WTC11 (cell line): ENCODE data around the gene NPY. TPM values are rescaled to one million over a fixed set of nuclear protein-coding genes. Genes with fewer than 3 reads are reported as not detected.

Source experiments
- ATAC-seq: fragments of 200-7000 bp; cut with Tn5 transposase; 2 replicates; pipeline ENCODE4 v1.10.0; 2021; ENCODE audit warnings: mild to moderate bottlenecking, moderate library complexity
- CTCF ChIA-PET: fragments of 300-600 bp; sonication (Branson Sonifier 250); formaldehyde crosslinking; loops from one replicate; lab custom pipeline; 2021; ENCODE audit warnings: antibody characterized with exemption; lab: Charles Lee
- POLR2A ChIA-PET: fragments of 350-600 bp; sonication (Branson Sonifier 250); formaldehyde crosslinking; loops from one replicate; lab custom pipeline; 2021; ENCODE audit warnings: antibody characterized with exemption; lab: Charles Lee
- DNase-seq: peaks from one replicate; pipeline ENCODE4 v3.0.0; 2021; ENCODE audit warnings: low spot score
- H3K27ac Mint-ChIP-seq: 2 replicates; pipeline ENCODE4 v1.8.0; 2021; ENCODE audit warnings: mixed read lengths
- H3K27me3 Mint-ChIP-seq: 2 replicates; pipeline ENCODE4 v1.8.0; 2021; ENCODE audit warnings: low read depth, mild to moderate bottlenecking, moderate library complexity, mixed read lengths
- H3K36me3 Mint-ChIP-seq: 2 replicates; pipeline ENCODE4 v1.8.0; 2021; ENCODE audit warnings: mixed read lengths
- H3K4me1 Mint-ChIP-seq: 2 replicates; pipeline ENCODE4 v1.8.0; 2022; ENCODE audit warnings: mixed read lengths
- H3K4me3 Mint-ChIP-seq: 2 replicates; pipeline ENCODE4 v1.8.0; 2021; ENCODE audit warnings: mild to moderate bottlenecking, moderate library complexity, mixed read lengths
- H3K9me3 Mint-ChIP-seq: 2 replicates; pipeline ENCODE4 v1.8.0; 2021; ENCODE audit warnings: mixed read lengths
- ATF6 ChIP-seq: sonication (generic); formaldehyde crosslinking; IDR thresholded peaks from 2 replicates; pipeline ENCODE4 v1.8.1; 2023; ENCODE audit warnings: mild to moderate bottlenecking, missing genetic modification reagents
- ELF4 ChIP-seq: sonication (generic); formaldehyde crosslinking; IDR thresholded peaks from 2 replicates; pipeline ENCODE4 v1.8.1; 2022; ENCODE audit warnings: low read depth, mild to moderate bottlenecking, moderate library complexity, missing genetic modification reagents
- ETV6 ChIP-seq: sonication (generic); formaldehyde crosslinking; IDR thresholded peaks from 2 replicates; pipeline ENCODE4 v1.8.1; 2022; ENCODE audit warnings: mild to moderate bottlenecking, missing genetic modification reagents
- FOXP1 ChIP-seq: sonication (generic); formaldehyde crosslinking; IDR thresholded peaks from 2 replicates; pipeline ENCODE4 v1.8.0; 2022; ENCODE audit warnings: missing genetic modification reagents, mild to moderate bottlenecking, moderate library complexity, borderline replicate concordance
- GABPB1 ChIP-seq: sonication (generic); formaldehyde crosslinking; IDR thresholded peaks from 2 replicates; pipeline ENCODE4 v1.8.1; 2023; ENCODE audit warnings: mild to moderate bottlenecking, missing genetic modification reagents
- JAZF1 ChIP-seq: fragments of 250-450 bp; sonication (Bioruptor Pico); IDR thresholded peaks from 2 replicates; pipeline ENCODE4 v1.9.0; 2021; ENCODE audit warnings: moderate library complexity, mild to moderate bottlenecking, inconsistent platforms
- NR3C1 ChIP-seq: sonication (generic); formaldehyde crosslinking; conservative IDR thresholded peaks from 2 replicates; pipeline ENCODE4 v1.8.1; 2023; ENCODE audit warnings: low read depth, mild to moderate bottlenecking, missing genetic modification reagents
- SMAD3 ChIP-seq: sonication (generic); formaldehyde crosslinking; IDR thresholded peaks from 2 replicates; pipeline ENCODE4 v1.8.0; 2022; ENCODE audit warnings: missing genetic modification reagents, mild to moderate bottlenecking, borderline replicate concordance
- SP1 ChIP-seq: sonication (generic); formaldehyde crosslinking; conservative IDR thresholded peaks from 2 replicates; pipeline ENCODE4 v1.8.1; 2022; ENCODE audit warnings: missing genetic modification reagents
- ZBTB21 ChIP-seq: sonication (generic); formaldehyde crosslinking; IDR thresholded peaks from 2 replicates; pipeline ENCODE4 v1.8.1; 2023; ENCODE audit warnings: mild to moderate bottlenecking, missing genetic modification reagents, borderline replicate concordance
- ZBTB43 ChIP-seq: sonication (generic); formaldehyde crosslinking; IDR thresholded peaks from 2 replicates; pipeline ENCODE4 v1.8.1; 2023; ENCODE audit warnings: mild to moderate bottlenecking, missing genetic modification reagents
- ZNF121 ChIP-seq: sonication (generic); formaldehyde crosslinking; IDR thresholded peaks from 2 replicates; pipeline ENCODE4 v1.8.0; 2023; ENCODE audit warnings: missing genetic modification reagents
- ZNF219 ChIP-seq: sonication (generic); formaldehyde crosslinking; IDR thresholded peaks from 2 replicates; pipeline ENCODE4 v1.8.0; 2023; ENCODE audit warnings: missing genetic modification reagents, mild to moderate bottlenecking, borderline replicate concordance
- ZNF423 ChIP-seq: fragments of 250-450 bp; sonication (Bioruptor Pico); IDR thresholded peaks from 2 replicates; pipeline ENCODE4 v2.1.2; 2022; ENCODE audit warnings: mild to moderate bottlenecking, moderate library complexity
- ZNF425 ChIP-seq: fragments of 250-450 bp; sonication (Bioruptor Pico); conservative IDR thresholded peaks from 2 replicates; pipeline ENCODE4 v1.9.0; 2021; ENCODE audit warnings: mild to moderate bottlenecking
- ZNF671 ChIP-seq: fragments of 250-450 bp; sonication (Bioruptor Pico); IDR thresholded peaks from 2 replicates; pipeline ENCODE4 v1.8.0; 2021; ENCODE audit warnings: mild to moderate bottlenecking
- total RNA-seq: library from RNA; stranded (reverse); gene quantifications from 3 replicates; pipeline ENCODE4 v1.2.3, GENCODE V29; 2021
- TF ChIP-seq, protein P1 (sequence below): fragments of 250-450 bp; sonication (Bioruptor Pico); IDR thresholded peaks from 2 replicates; pipeline ENCODE4 v2.1.2; 2022; ENCODE audit warnings: mild to moderate bottlenecking, moderate library complexity
- TF ChIP-seq, protein P2 (sequence below): sonication (generic); formaldehyde crosslinking; IDR thresholded peaks from 2 replicates; pipeline ENCODE4 v1.8.1; 2023; ENCODE audit warnings: mild to moderate bottlenecking, missing genetic modification reagents, borderline replicate concordance

NPY gene
- total RNA-seq, 1 experiment from 2014 or later = 0.63 TPM

- ChIA-PET CTCF (no interaction called here), POLR2A (no interaction called here)
- no peak overlapping the region for H3K4me3 Mint-ChIP-seq
- no peaks in the 10 kb centered on the region for H3K27me3 Mint-ChIP-seq
- no peaks in the 10 kb centered on the region for H3K4me1 Mint-ChIP-seq
- H3K36me3 Mint-ChIP-seq = peaks cover 4% of the 10 kb centered on the region; the same call in 1 of the 2 replicates
- no peak for ATAC-seq
- no peak overlapping the region for H3K27ac Mint-ChIP-seq
- no peak for TF ChIP-seq ELF4
- no peak for TF ChIP-seq GABPB1
- TF ChIP-seq JAZF1 (CRISPR knock-in tag) = no peak
- TF ChIP-seq ZBTB21 (CRISPR knock-in tag) = no peak
- TF ChIP-seq ATF6 (CRISPR knock-in tag) = no peak
- no peak for TF ChIP-seq ZBTB43 (CRISPR knock-in tag)
- no peak for TF ChIP-seq ZNF121
- TF ChIP-seq ZNF423 (CRISPR knock-in tag) = no peak
- no peak for TF ChIP-seq NR3C1
- TF ChIP-seq ZNF219 = no peak
- TF ChIP-seq, protein P1, sequence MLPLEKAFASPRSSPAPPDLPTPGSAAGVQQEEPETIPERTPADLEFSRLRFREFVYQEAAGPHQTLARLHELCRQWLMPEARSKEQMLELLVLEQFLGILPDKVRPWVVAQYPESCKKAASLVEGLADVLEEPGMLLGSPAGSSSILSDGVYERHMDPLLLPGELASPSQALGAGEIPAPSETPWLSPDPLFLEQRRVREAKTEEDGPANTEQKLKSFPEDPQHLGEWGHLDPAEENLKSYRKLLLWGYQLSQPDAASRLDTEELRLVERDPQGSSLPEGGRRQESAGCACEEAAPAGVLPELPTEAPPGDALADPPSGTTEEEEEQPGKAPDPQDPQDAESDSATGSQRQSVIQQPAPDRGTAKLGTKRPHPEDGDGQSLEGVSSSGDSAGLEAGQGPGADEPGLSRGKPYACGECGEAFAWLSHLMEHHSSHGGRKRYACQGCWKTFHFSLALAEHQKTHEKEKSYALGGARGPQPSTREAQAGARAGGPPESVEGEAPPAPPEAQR (CRISPR knock-in tag) = no peak
- peaks cover 9% of the 10 kb centered on the region for H3K9me3 Mint-ChIP-seq
- DNase-seq = no peak
Measured at GRCh38 chr7:24297362-24297761, 13.4 kb downstream of the NPY start.

DNA sequence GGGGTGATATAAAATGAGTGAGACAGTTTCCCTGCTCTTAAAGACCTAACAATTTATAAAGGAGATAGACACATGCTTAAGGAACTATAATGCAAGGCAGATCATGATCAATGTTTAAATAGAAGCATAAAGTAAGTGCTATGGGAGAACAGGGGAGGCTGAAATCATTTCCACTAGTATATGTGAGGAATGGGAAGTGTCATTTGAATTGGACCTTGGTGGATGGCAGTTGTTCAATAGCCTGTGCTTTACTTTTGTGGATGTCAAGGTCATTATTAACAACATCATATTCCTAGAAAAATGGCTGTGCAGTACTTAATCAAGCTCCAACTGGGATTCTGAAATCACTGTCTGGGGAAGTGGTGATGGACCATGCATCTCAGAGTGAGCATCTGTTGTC is 14.7 kb downstream of the NPY start:
- no peak overlapping the region for H3K4me3 Mint-ChIP-seq
- ChIA-PET POLR2A (no interaction called here), CTCF (no interaction called here)
- peaks cover 9% of the 10 kb centered on the region for H3K9me3 Mint-ChIP-seq
- DNase-seq (no peak), ATAC-seq (no peak)
- TF ChIP-seq SMAD3 (CRISPR knock-in tag) (no peak), ZNF425 (CRISPR knock-in tag) (no peak)
- H3K4me1 Mint-ChIP-seq = no peaks in the 10 kb centered on the region
- no peak overlapping the region for H3K27ac Mint-ChIP-seq
- H3K36me3 Mint-ChIP-seq = peaks cover 4% of the 10 kb centered on the region; the same call in 1 of the 2 replicates
- no peaks in the 10 kb centered on the region for H3K27me3 Mint-ChIP-seq

DNA sequence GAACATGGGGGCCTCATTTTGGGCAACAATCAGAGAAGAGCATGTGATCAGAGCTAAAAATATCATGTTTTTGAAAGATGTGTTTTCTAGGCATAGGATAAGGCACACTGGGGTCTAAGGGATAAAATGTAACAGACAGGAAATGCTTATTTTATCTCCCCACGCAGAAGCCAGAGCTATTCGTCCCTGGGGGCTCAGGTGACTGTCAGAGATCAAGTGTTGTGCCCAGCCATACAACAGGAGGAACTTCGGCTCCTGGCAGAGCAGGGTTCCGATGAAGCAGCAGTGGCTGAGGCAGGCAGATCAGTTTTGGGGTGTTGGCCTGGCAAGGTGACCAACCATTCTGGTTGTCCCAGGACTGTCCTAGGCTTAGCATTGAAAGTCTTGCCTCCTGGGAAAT is 15.2 kb downstream of the NPY start:
- POLR2A ChIA-PET = no interaction called here

More for the DNA sequence above, 15.2 kb downstream of the NPY start:
- no peak for ATAC-seq
- H3K4me3 Mint-ChIP-seq = no peak overlapping the region
- peaks cover 9% of the 10 kb centered on the region for H3K9me3 Mint-ChIP-seq
- CTCF ChIA-PET = no interaction called here
- H3K27ac Mint-ChIP-seq = no peak overlapping the region
- no peaks in the 10 kb centered on the region for H3K27me3 Mint-ChIP-seq
- TF ChIP-seq SP1 (CRISPR knock-in tag) (no peak), ETV6 (no peak), ZNF121 (no peak), ZBTB43 (CRISPR knock-in tag) (no peak), ZNF671 (no peak), FOXP1 (CRISPR knock-in tag) (no peak)
- TF ChIP-seq, protein P2, sequence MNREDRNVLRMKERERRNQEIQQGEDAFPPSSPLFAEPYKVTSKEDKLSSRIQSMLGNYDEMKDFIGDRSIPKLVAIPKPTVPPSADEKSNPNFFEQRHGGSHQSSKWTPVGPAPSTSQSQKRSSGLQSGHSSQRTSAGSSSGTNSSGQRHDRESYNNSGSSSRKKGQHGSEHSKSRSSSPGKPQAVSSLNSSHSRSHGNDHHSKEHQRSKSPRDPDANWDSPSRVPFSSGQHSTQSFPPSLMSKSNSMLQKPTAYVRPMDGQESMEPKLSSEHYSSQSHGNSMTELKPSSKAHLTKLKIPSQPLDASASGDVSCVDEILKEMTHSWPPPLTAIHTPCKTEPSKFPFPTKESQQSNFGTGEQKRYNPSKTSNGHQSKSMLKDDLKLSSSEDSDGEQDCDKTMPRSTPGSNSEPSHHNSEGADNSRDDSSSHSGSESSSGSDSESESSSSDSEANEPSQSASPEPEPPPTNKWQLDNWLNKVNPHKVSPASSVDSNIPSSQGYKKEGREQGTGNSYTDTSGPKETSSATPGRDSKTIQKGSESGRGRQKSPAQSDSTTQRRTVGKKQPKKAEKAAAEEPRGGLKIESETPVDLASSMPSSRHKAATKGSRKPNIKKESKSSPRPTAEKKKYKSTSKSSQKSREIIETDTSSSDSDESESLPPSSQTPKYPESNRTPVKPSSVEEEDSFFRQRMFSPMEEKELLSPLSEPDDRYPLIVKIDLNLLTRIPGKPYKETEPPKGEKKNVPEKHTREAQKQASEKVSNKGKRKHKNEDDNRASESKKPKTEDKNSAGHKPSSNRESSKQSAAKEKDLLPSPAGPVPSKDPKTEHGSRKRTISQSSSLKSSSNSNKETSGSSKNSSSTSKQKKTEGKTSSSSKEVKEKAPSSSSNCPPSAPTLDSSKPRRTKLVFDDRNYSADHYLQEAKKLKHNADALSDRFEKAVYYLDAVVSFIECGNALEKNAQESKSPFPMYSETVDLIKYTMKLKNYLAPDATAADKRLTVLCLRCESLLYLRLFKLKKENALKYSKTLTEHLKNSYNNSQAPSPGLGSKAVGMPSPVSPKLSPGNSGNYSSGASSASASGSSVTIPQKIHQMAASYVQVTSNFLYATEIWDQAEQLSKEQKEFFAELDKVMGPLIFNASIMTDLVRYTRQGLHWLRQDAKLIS (CRISPR knock-in tag) = no peak
- H3K36me3 Mint-ChIP-seq = peaks cover 4% of the 10 kb centered on the region; the same call in 1 of the 2 replicates
- DNase-seq = no peak
- H3K4me1 Mint-ChIP-seq = no peaks in the 10 kb centered on the region
